Liver (tissue), 9 donors: ENCODE results near the gene CDCP1. TPM values are rescaled to one million over a fixed set of nuclear protein-coding genes. Genes with fewer than 3 reads are reported as not detected.

ENCODE experiments used
- DNase-seq: peaks from one replicate; pipeline ENCODE4 v3.0.0-alpha.2; 2017; ENCODE audit warnings: low spot score
- H3K27ac ChIP-seq, 2 donors: one replicate each; pipeline ENCODE4 v1.7.0; 2013; ENCODE audit warnings: inconsistent platforms in 2 of 2, low read length in 2 of 2, control low read depth in 1 of 2, low read depth in 1 of 2, mild to moderate bottlenecking in 1 of 2
- H3K27me3 ChIP-seq, 4 donors: one replicate each; pipeline versions ENCODE4 v1.6.1 to v1.7.0; 2013; ENCODE audit warnings: low read length in 3 of 4, inconsistent platforms in 1 of 4, mild to moderate bottlenecking in 1 of 4, moderate library complexity in 1 of 4; ENCODE audit not compliant: control insufficient read depth in 4 of 4, insufficient read depth in 4 of 4
- H3K36me3 ChIP-seq, 4 donors: one replicate each; pipeline versions ENCODE4 v1.6.1 to v1.7.0; 2013; ENCODE audit warnings: low read length in 3 of 4, mild to moderate bottlenecking in 3 of 4, low read depth in 1 of 4, moderate library complexity in 1 of 4; ENCODE audit not compliant: control insufficient read depth in 4 of 4, insufficient read depth in 3 of 4
- H3K4me1 ChIP-seq, 4 donors: one replicate each; pipeline versions ENCODE4 v1.6.1 to v1.7.0; 2013; ENCODE audit warnings: low read length in 3 of 4, mild to moderate bottlenecking in 3 of 4, moderate library complexity in 1 of 4; ENCODE audit not compliant: control insufficient read depth in 4 of 4, insufficient read depth in 4 of 4
- H3K4me3 ChIP-seq, 3 donors: one replicate each; pipeline versions ENCODE4 v1.6.1 to v1.7.0; 2013; ENCODE audit warnings: low read length in 3 of 3, control low read depth in 1 of 3, low read depth in 1 of 3, mild to moderate bottlenecking in 1 of 3
- H3K9ac ChIP-seq, 2 donors: one replicate each; pipeline ENCODE4 v1.7.0; 2013; ENCODE audit warnings: low read length in 2 of 2, mild to moderate bottlenecking in 2 of 2, moderate library complexity in 2 of 2, control low read depth in 1 of 2, low read depth in 1 of 2
- H3K9me3 ChIP-seq, 4 donors: one replicate each; pipeline versions ENCODE4 v1.6.1 to v1.7.0; 2013; ENCODE audit warnings: low read length in 3 of 4; ENCODE audit not compliant: control insufficient read depth in 4 of 4
- ATF3 ChIP-seq: IDR thresholded peaks from 2 replicates; pipeline ENCODE4 v1.6.1; 2016; ENCODE audit warnings: antibody characterized with exemption
- CTCF ChIP-seq: fragments of 150-350 bp; IDR thresholded peaks from 2 replicates; pipeline ENCODE4 v1.5.1; 2017; ENCODE audit warnings: improper control_type of control experiment, low read depth, low read length; ENCODE audit not compliant: missing input control
- EGR1 ChIP-seq, 2 donors: IDR thresholded peaks; 2 replicates each; pipeline ENCODE4 v1.6.1; 2016 to 2018; ENCODE audit warnings: antibody characterized with exemption in 2 of 2, low read depth in 2 of 2
- FOXA1 ChIP-seq: IDR thresholded peaks from 2 replicates; pipeline ENCODE4 v1.6.1; 2016; ENCODE audit warnings: antibody characterized with exemption
- FOXA2 ChIP-seq: IDR thresholded peaks from 2 replicates; pipeline ENCODE4 v1.6.1; 2016; ENCODE audit warnings: antibody characterized with exemption
- GABPA ChIP-seq, 2 donors: IDR thresholded peaks in 1 of 2; conservative IDR thresholded peaks in 1 of 2; 2 replicates each; pipeline ENCODE4 v1.6.1; 2016; ENCODE audit warnings: antibody characterized with exemption in 2 of 2, mild to moderate bottlenecking in 1 of 2, moderate library complexity in 1 of 2
- HNF4A ChIP-seq, 2 donors: conservative IDR thresholded peaks; 2 replicates each; pipeline ENCODE4 v1.6.1; 2016; ENCODE audit warnings: antibody characterized with exemption in 2 of 2, mild to moderate bottlenecking in 2 of 2
- HNF4G ChIP-seq: IDR thresholded peaks from 2 replicates; pipeline ENCODE4 v1.6.1; 2016; ENCODE audit warnings: antibody characterized with exemption
- JUND ChIP-seq, 2 donors: IDR thresholded peaks; 2 replicates each; pipeline ENCODE4 v1.6.1; 2016; ENCODE audit warnings: antibody characterized with exemption in 2 of 2
- MAX ChIP-seq: IDR thresholded peaks from 2 replicates; pipeline ENCODE4 v1.6.1; 2016; ENCODE audit warnings: antibody characterized with exemption
- NR2F2 ChIP-seq: IDR thresholded peaks from 2 replicates; pipeline ENCODE4 v1.6.1; 2016; ENCODE audit warnings: antibody characterized with exemption
- RAD21 ChIP-seq, 2 donors: IDR thresholded peaks; 2 replicates each; pipeline ENCODE4 v1.6.1; 2016; ENCODE audit warnings: antibody characterized with exemption in 2 of 2, mild to moderate bottlenecking in 2 of 2
- REST ChIP-seq: IDR thresholded peaks from 2 replicates; pipeline ENCODE4 v1.6.1; 2016; ENCODE audit warnings: antibody characterized with exemption, mild to moderate bottlenecking
- RXRA ChIP-seq, 2 donors: IDR thresholded peaks; 2 replicates each; pipeline ENCODE4 v1.6.1; 2017 to 2018; ENCODE audit warnings: antibody characterized with exemption in 2 of 2, mild to moderate bottlenecking in 1 of 2
- SP1 ChIP-seq: IDR thresholded peaks from 2 replicates; pipeline ENCODE4 v1.6.1; 2018; ENCODE audit warnings: antibody characterized with exemption, mild to moderate bottlenecking
- TAF1 ChIP-seq: conservative IDR thresholded peaks from 2 replicates; pipeline ENCODE4 v1.6.1; 2016; ENCODE audit warnings: antibody characterized with exemption, mild to moderate bottlenecking
- YY1 ChIP-seq: IDR thresholded peaks from 2 replicates; pipeline ENCODE4 v1.6.1; 2016; ENCODE audit warnings: antibody characterized with exemption, mild to moderate bottlenecking
- ZBTB33 ChIP-seq: IDR thresholded peaks from 2 replicates; pipeline ENCODE4 v1.6.1; 2016; ENCODE audit warnings: antibody characterized with exemption
- WGBS: extraction: QIAGEN DNeasy Blood & Tissue Kit; methylation state at CpG from one replicate; pipeline ENCODE4 v1.1.7; 2013; 5-methylcytosine and 5-hydroxymethylcytosine counted together
- polyA plus RNA-seq, 2 donors: library from polyadenylated mRNA; stranded (reverse) in 1 of 2; unstranded in 1 of 2; fragments of 200-250 nt in 1 of 2; fragments of >200 nt in 1 of 2; fragmentation: Nextera tagmentation in 1 of 2; extraction: Ambion mirVana in 1 of 2; gene quantifications; one replicate each; pipeline versions ENCODE4 v1.2.1 to v1.2.3, GENCODE V29; 2013 to 2015
- total RNA-seq, 2 donors: library from RNA; depleted of rRNA; stranded (reverse); fragments of >200 nt; gene quantifications; one replicate each; pipeline ENCODE4 v1.2.3, GENCODE V29; 2014
- donor health status: healthy.
- donor health status: healthy.
- donor health status: healthy.
- donor health status: healthy.
- donor health status: healthy.

The CDCP1 gene
- total and polyA plus RNA-seq, 4 donors, result 0.22 to 0.67 (median 0.45) TPM

- 76% methylated on average over 3 of the region's 3 CpGs for WGBS
- no peak for DNase-seq
- no peak for TF ChIP-seq TAF1
- TF ChIP-seq EGR1 (IDR thresholded peaks at IDR 0.05; ENCODE audit: low read depth in 2 of 2), result no peak
- no peak for TF ChIP-seq SP1
- TF ChIP-seq ATF3, result no peak
- TF ChIP-seq GABPA (IDR thresholded peaks at IDR 0.05 in 1 of 2, conservative IDR thresholded peaks at IDR 0.05 in 1 of 2), result no peak
- TF ChIP-seq REST, result no peak
- no peak for TF ChIP-seq HNF4A (conservative IDR thresholded peaks at IDR 0.05)
- TF ChIP-seq NR2F2, result no peak
- no peak for TF ChIP-seq JUND (IDR thresholded peaks at IDR 0.05)
- TF ChIP-seq ZBTB33, result no peak
- TF ChIP-seq FOXA1, result no peak
- no peak for TF ChIP-seq HNF4G
- no peak for TF ChIP-seq MAX
- no peak for TF ChIP-seq RXRA (IDR thresholded peaks at IDR 0.05)
- no peak for TF ChIP-seq CTCF
- TF ChIP-seq YY1, result no peak
- no peak for TF ChIP-seq FOXA2
- no peak for TF ChIP-seq RAD21 (IDR thresholded peaks at IDR 0.05)
- Histone ChIP-seq H3K27me3 (no peaks in the 10 kb centered on the region), H3K9ac (no peak overlapping the region), H3K9me3 (no peaks in the 10 kb centered on the region), H3K4me3 (no peak overlapping the region), H3K27ac (no peak overlapping the region), H3K4me1 (peaks cover 0 to 3% (median 0%) of the 10 kb centered on the region in 4 donors), H3K36me3 (no peaks in the 10 kb centered on the region)
Observed at GRCh38 chr3:45042162-45042561, 104.0 kb downstream of the CDCP1 start.
